Peyer's patch (tissue), 4 donors: ENCODE measurements around the gene TUBB1.

Experiments used
- POLR2A ChIP-seq, 2 donors: fragments of 450-650 bp; IDR thresholded peaks; one replicate each; pipeline ENCODE4 v1.5.1; 2017; ENCODE audit warnings: antibody characterized with exemption in 2 of 2, mild to moderate bottlenecking in 2 of 2, moderate library complexity in 2 of 2
- TF ChIP-seq, protein P1 (sequence below), 6 experiments: fragments of 450-650 bp in 4 of 6; fragments of 200-600 bp in 2 of 6; sonication (generic) in 1 of 6; IDR thresholded peaks; one replicate each; pipeline ENCODE4 v1.5.1; 2017 to 2019; ENCODE audit warnings: antibody characterized with exemption in 6 of 6, mild to moderate bottlenecking in 3 of 6, moderate library complexity in 1 of 6

DNA sequence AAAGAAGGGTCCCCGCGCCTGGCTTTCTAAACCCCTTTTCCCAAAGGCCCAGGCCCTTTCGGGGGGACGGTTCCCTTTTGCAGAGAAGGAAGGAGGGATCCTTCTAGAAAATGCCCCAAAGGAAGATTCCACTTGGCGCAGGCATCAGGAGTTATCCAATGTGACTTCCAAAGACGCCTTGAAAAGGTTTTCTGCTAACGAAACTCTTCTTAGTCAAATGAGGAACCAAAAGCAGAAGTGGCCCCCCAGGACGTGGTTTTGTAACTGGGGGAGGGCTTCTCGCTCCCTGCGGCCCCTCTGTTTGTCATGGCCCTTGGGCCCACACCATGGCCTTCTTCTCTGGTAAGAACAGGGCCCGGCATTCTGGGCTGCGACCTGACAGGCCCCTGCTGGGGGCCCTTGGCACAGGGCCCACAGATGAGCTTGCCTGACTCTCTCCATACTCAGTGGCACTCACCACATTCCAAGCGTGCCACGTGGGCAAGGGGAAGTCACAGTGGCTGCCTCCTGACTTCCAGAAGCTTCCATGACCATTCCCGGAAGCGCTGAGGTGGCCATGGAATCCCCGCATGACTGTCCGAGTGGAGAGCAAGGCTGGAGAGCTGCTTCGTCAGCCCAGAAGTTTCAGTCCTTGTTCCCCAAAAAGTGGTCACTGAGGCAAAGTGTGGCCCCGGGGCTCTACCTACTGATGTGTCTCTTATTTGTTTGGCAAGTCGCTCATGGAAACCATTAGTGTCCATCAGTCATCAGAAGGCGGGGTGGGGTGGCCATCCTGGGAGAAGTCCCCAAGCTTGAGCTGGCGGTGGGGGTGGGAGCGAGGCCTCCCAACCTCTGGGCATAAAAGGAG is 11.3 kb upstream of the TUBB1 start:
- TF ChIP-seq, protein P1, sequence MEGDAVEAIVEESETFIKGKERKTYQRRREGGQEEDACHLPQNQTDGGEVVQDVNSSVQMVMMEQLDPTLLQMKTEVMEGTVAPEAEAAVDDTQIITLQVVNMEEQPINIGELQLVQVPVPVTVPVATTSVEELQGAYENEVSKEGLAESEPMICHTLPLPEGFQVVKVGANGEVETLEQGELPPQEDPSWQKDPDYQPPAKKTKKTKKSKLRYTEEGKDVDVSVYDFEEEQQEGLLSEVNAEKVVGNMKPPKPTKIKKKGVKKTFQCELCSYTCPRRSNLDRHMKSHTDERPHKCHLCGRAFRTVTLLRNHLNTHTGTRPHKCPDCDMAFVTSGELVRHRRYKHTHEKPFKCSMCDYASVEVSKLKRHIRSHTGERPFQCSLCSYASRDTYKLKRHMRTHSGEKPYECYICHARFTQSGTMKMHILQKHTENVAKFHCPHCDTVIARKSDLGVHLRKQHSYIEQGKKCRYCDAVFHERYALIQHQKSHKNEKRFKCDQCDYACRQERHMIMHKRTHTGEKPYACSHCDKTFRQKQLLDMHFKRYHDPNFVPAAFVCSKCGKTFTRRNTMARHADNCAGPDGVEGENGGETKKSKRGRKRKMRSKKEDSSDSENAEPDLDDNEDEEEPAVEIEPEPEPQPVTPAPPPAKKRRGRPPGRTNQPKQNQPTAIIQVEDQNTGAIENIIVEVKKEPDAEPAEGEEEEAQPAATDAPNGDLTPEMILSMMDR (IDR thresholded peaks at IDR 0.05): no peak
- no peak for TF ChIP-seq POLR2A (IDR thresholded peaks at IDR 0.05)
